Measurements from ENCODE around the gene SMC3. TPM values are rescaled to one million over a fixed set of nuclear protein-coding genes. Genes with fewer than 3 reads are reported as not detected.

SMC3 gene
- total RNA-seq, 2 experiments from 2014 or later = 69.7 to 71.2 TPM

DNA sequence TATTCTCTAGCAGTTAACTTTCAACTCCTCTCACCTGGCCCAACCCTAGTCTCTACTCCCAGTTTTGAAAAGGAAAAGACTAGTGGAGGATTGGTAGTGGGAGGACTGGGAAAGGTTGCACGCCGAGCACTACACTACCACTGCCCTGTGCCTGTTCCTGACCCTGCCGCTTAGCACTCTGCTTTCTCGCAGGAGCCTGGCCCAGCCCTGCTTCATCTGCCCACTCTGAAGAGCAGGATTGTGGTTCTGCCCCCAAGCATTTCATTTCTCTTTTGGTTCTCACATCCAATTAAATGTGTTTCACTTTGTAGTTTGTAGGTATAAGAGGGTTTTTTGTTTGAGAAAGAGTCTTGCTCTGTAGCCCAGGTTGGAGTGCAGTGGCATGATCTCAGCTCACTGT, 45.1 kb downstream of the SMC3 start:
- H3K9me3 Mint-ChIP-seq = no peaks in the 10 kb centered on the region
- H3K27ac Mint-ChIP-seq = peak overlapping the region; percentile 62
- H3K4me1 Mint-ChIP-seq (ENCODE audit: low read depth) = peaks cover 64% of the 10 kb centered on the region
- ATAC-seq = no peak
- TF ChIP-seq, protein P1, sequence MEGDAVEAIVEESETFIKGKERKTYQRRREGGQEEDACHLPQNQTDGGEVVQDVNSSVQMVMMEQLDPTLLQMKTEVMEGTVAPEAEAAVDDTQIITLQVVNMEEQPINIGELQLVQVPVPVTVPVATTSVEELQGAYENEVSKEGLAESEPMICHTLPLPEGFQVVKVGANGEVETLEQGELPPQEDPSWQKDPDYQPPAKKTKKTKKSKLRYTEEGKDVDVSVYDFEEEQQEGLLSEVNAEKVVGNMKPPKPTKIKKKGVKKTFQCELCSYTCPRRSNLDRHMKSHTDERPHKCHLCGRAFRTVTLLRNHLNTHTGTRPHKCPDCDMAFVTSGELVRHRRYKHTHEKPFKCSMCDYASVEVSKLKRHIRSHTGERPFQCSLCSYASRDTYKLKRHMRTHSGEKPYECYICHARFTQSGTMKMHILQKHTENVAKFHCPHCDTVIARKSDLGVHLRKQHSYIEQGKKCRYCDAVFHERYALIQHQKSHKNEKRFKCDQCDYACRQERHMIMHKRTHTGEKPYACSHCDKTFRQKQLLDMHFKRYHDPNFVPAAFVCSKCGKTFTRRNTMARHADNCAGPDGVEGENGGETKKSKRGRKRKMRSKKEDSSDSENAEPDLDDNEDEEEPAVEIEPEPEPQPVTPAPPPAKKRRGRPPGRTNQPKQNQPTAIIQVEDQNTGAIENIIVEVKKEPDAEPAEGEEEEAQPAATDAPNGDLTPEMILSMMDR (IDR thresholded peaks at IDR 0.05) = no peak
- ChIA-PET POLR2A (no interaction called here), CTCF (interaction anchor here (1.1 to 6.9 kb wide), 5 partner anchors 8 to 985 kb away, joined by 3 to 81 read pairs (median 7); no protein-coding TSS in a partner anchor)
- no peaks in the 10 kb centered on the region for H3K27me3 Mint-ChIP-seq
- peak; percentile 20 for DNase-seq
- H3K4me3 Mint-ChIP-seq = no peak overlapping the region
- intact Hi-C loops (cut with micrococcal nuclease) = loop anchor here (2.0 to 10.0 kb wide), 5 partner anchors 60 to 372 kb away; partner anchors contain the start of gene PDCD4
- H3K36me3 Mint-ChIP-seq (ENCODE audit: low read depth) = no peaks in the 10 kb centered on the region

DNA sequence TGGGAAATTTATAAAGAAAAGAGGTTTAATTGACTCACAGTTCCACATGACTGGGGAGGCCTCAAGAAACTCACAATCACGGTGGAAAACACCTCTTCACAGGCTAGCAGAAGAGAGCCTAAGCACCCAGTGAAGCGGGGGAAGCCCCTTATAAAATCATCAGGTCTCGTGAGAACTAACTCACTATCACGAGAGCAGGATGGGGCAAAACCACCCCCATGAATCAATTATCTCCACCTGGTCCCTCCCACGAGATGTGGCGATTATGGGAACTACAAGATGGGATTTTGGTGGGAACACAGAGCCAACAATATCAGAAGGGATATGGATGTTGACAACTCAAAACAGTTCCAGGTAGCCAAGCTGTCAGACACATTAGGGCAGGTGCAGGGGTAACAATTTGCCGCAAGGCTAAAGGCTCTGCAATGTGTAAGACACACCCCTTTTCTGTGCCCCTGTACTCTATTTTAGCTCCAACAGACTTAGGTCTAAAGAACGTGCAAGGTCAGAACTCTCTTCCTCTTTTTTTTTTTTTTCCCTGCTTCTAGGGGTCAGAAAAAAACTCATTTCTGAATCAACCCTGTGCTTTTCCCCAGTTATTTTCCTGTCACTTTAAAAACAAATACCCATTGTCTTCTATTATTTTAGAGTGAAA, 46.0 kb downstream of the SMC3 start:
- peak overlapping the region; percentile 68 for H3K27ac Mint-ChIP-seq
- DNase-seq (peak; percentile 74), ATAC-seq (peak; percentile 58)
- ChIA-PET POLR2A (interaction anchor here (0.6 to 1.0 kb wide), 2 partner anchors 68 to 304 kb away, joined by 3 to 4 read pairs; no protein-coding TSS in a partner anchor), CTCF (interaction anchor here (0.9 to 6.9 kb wide), 5 partner anchors 23 to 132 kb away, joined by 3 to 81 read pairs (median 5); no protein-coding TSS in a partner anchor)
- H3K9me3 Mint-ChIP-seq = no peaks in the 10 kb centered on the region
- no peaks in the 10 kb centered on the region for H3K36me3 Mint-ChIP-seq (ENCODE audit: low read depth)
- H3K4me3 Mint-ChIP-seq = no peak overlapping the region
- TF ChIP-seq, protein P1 (IDR thresholded peaks at IDR 0.05) = no peak
- intact Hi-C loops (cut with micrococcal nuclease) = loop anchor here (2.0 to 10.0 kb wide), 5 partner anchors 59 to 371 kb away; partner anchors contain the start of gene PDCD4
- peaks cover 73% of the 10 kb centered on the region for H3K4me1 Mint-ChIP-seq (ENCODE audit: low read depth)
- H3K27me3 Mint-ChIP-seq = no peaks in the 10 kb centered on the region

DNA sequence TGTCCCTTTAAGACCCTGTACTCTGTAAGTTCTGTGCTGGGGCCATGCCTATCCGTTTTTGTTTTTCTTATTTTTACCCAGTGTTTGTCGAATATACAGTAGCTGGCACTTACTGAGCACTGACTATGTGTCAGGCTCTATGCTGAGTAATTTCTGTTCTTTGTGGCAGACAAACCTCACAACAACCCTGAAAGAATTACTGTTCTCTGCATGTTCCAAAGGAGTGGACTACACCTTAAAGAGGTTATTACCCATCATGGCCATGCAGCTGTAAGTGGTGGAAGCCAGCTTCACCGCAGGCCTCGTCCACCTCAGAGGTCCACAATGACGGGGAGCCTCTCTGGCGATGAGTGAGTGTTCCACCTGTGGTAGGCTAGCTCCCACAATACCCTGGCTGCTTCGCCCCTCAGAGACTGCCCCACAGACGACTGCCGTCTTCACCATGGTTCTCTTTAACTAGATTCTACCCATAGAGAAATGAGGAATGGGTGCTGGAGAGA, 46.6 kb downstream of the SMC3 start:
- peak; percentile 25 for ATAC-seq
- H3K4me1 Mint-ChIP-seq (ENCODE audit: low read depth) = peaks cover 78% of the 10 kb centered on the region
- CTCF ChIA-PET = interaction anchor here (0.9 to 6.9 kb wide), 5 partner anchors 23 to 131 kb away, joined by 3 to 81 read pairs (median 5); no protein-coding TSS in a partner anchor
- H3K27ac Mint-ChIP-seq = peak overlapping the region; percentile 25
- peak; percentile 21 for DNase-seq
- H3K9me3 Mint-ChIP-seq = no peaks in the 10 kb centered on the region
- TF ChIP-seq, protein P1 (IDR thresholded peaks at IDR 0.05) = no peak
- no peaks in the 10 kb centered on the region for H3K36me3 Mint-ChIP-seq (ENCODE audit: low read depth)
- no peaks in the 10 kb centered on the region for H3K27me3 Mint-ChIP-seq
- H3K4me3 Mint-ChIP-seq = no peak overlapping the region
- intact Hi-C loops (cut with micrococcal nuclease) = loop anchor here (2.0 to 10.0 kb wide), 5 partner anchors 59 to 371 kb away; partner anchors contain the start of gene PDCD4
- POLR2A ChIA-PET = interaction anchor here (0.6 to 1.8 kb wide), 3 partner anchors 66 to 304 kb away, joined by 3 to 4 read pairs (median 4); no protein-coding TSS in a partner anchor

DNA sequence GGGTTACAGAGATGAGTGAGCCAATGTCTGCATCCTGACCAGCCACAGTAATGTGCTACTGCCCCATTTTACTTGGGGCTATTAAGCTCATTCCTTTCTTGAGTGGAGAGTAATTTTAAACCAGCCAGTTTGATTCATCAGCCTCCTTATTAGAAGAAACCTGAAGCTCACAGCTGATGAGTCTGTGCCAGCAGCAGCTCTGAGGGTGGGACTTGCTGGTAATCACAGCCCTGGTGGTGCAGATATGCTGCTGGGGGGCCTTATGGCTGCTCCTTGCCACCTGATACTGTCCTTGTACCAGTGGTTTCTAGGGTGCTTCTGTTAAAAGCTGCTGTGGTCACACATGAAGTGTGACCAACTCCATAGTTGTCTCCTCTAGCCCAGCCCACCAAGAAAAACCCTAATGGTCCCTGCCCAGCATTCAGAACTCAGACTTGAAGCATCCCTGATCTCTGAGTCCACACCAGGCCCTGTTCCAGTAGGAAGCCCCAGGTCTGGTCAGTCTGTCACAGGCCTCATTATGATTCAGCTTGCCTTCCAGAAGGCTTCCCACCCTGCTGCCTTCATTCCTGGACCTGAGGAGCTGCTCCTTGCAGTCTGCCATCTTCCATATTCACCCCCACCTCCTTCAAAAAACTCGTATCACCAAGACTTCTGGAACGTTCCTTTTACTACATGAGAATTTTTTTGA, 47.7 kb downstream of the SMC3 start:
- DNase-seq (no peak), ATAC-seq (no peak)
- Mint-ChIP-seq H3K27me3 (no peaks in the 10 kb centered on the region), H3K36me3 (ENCODE audit: low read depth) (no peaks in the 10 kb centered on the region), H3K4me3 (no peak overlapping the region), H3K4me1 (ENCODE audit: low read depth) (peaks cover 82% of the 10 kb centered on the region), H3K27ac (peak overlapping the region; percentile 19), H3K9me3 (no peaks in the 10 kb centered on the region)
- ChIA-PET POLR2A (interaction anchor here (1.8 kb wide), 1 partner anchor 65 kb away, joined by 4 read pairs; no protein-coding TSS in a partner anchor), CTCF (interaction anchor here (0.7 to 6.9 kb wide), 5 partner anchors 22 to 461 kb away, joined by 3 to 81 read pairs (median 4); partner anchors contain the start of gene ADRA2A)
- intact Hi-C loops (cut with micrococcal nuclease) = loop anchor here (10.0 kb wide), 3 partner anchors 260 to 370 kb away; partner anchors contain the start of gene PDCD4
- TF ChIP-seq, protein P1 (IDR thresholded peaks at IDR 0.05) = no peak
